ENCODE data around the gene XKR7.
"Not testable (repeated sequence)": the region's sequence is repeated elsewhere in the genome, so short reads cannot be mapped to it uniquely, and the experiment has no call there.

The XKR7 gene

GRCh38 chr20:32018269-32019155 is 50.6 kb downstream of the XKR7 start:
- DNase-seq: peak; percentile 59

- no peak for DNase-seq
Observed at GRCh38 chr20:32019156-32019510, 51.2 kb downstream of the XKR7 start.

GRCh38 chr20:32019563-32020463 is 51.9 kb downstream of the XKR7 start:
- no peak for DNase-seq

- no peak for DNase-seq
Observed at GRCh38 chr20:32021091-32021490, 53.1 kb downstream of the XKR7 start.

- no peak for DNase-seq
Observed at GRCh38 chr20:32024683-32025295, 56.8 kb downstream of the XKR7 start.

GRCh38 chr20:32027643-32028042 is 59.7 kb downstream of the XKR7 start:
- DNase-seq: no peak

- DNase-seq: no peak
Observed at GRCh38 chr20:32028647-32029372, 60.9 kb downstream of the XKR7 start.

- no peak for DNase-seq
Observed at GRCh38 chr20:32029561-32029960, 61.6 kb downstream of the XKR7 start.

GRCh38 chr20:32031007-32031958 is 63.3 kb downstream of the XKR7 start:
- peak; percentile 64 for DNase-seq

GRCh38 chr20:32033316-32033715 is 65.4 kb downstream of the XKR7 start:
- DNase-seq: no peak

- DNase-seq: not testable (repeated sequence)
Observed at GRCh38 chr20:32033721-32034120, 65.8 kb downstream of the XKR7 start.

GRCh38 chr20:32034581-32035425 is 66.9 kb downstream of the XKR7 start:
- DNase-seq: no peak

GRCh38 chr20:32035426-32035779 is 67.5 kb downstream of the XKR7 start:
- DNase-seq: no peak

GRCh38 chr20:32036252-32036651 is 68.3 kb downstream of the XKR7 start:
- DNase-seq: no peak

- DNase-seq: no peak
Observed at GRCh38 chr20:32036716-32037485, 69.0 kb downstream of the XKR7 start.

- DNase-seq: no peak
Observed at GRCh38 chr20:32037929-32038328, 70.0 kb downstream of the XKR7 start.

- DNase-seq: no peak
Observed at GRCh38 chr20:32040142-32040953, 72.4 kb downstream of the XKR7 start.

GRCh38 chr20:32045999-32046398 is 78.0 kb downstream of the XKR7 start:
- no peak for DNase-seq

- DNase-seq: no peak
Observed at GRCh38 chr20:32050324-32050841, 82.4 kb downstream of the XKR7 start.

Data from CD4-positive, alpha-beta T cell treated with Interleukin-6 for 4 hours (primary cell).